Thyroid gland (tissue), 4 donors: Measurements from ENCODE around the gene FAM53B.

Source experiments
- CTCF ChIP-seq, 6 experiments: fragments of 200-600 bp in 3 of 6; fragments of 450-650 bp in 3 of 6; sonication (generic) in 3 of 6; IDR thresholded peaks; one replicate each; pipeline ENCODE4 v1.5.1; 2016 to 2019; ENCODE audit warnings: antibody characterized with exemption in 6 of 6, mild to moderate bottlenecking in 2 of 6, inconsistent platforms in 1 of 6, moderate library complexity in 1 of 6
- POLR2A ChIP-seq, 2 donors: fragments of 450-650 bp; IDR thresholded peaks; one replicate each; pipeline ENCODE4 v1.6.1; 2017; ENCODE audit warnings: antibody characterized with exemption in 2 of 2, mild to moderate bottlenecking in 2 of 2, moderate library complexity in 1 of 2

GRCh38 chr10:124734311-124735166, 9.6 kb downstream of the FAM53B start:
- TF ChIP-seq CTCF (IDR thresholded peaks at IDR 0.05), result no peak
- TF ChIP-seq POLR2A (IDR thresholded peaks at IDR 0.05), result no peak
